Fibroblast of mammary gland (primary cell): ENCODE data around the gene SCUBE1.
A peak's percentile ranks its signal among the peaks of the same experiment; 100 is the strongest.

Experiments
- DNase-seq: peaks from one replicate; pipeline ENCODE4 v3.0.0-alpha.2; 2010; ENCODE audit warnings: low read depth
- H3K4me3 ChIP-seq: 2 replicates; pipeline ENCODE4 v1.5.1; 2011; ENCODE audit warnings: low read depth, mild to moderate bottlenecking, low read length, moderate library complexity; ENCODE audit not compliant: control insufficient read depth
- TF ChIP-seq, protein P1 (sequence below): conservative IDR thresholded peaks from 2 replicates; pipeline ENCODE4 v1.5.1; 2011; ENCODE audit warnings: low read depth, low read length, inconsistent platforms; ENCODE audit not compliant: control insufficient read depth, insufficient read depth

Gene SCUBE1

DNA sequence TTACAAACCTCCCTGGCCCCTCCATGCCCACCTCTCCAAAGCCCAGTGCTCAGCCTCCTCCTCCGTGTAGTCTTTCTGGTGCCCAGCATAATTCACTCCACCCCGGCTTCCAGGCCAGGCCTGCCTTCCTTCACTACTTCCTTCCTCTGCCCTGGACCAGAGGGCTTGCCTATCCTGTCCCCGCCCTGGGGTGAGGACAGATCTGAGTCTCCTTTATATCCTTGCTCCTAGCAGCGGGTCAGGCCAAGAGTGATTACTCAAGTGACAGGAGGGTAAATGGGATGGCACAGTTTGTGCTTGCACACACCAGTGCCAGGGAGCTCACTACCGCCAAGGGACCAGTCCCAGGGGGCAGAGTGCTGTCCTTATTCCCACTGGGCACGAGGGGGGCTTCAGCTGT is 48.0 kb downstream of the SCUBE1 start:
- no peak for DNase-seq
- TF ChIP-seq, protein P1, sequence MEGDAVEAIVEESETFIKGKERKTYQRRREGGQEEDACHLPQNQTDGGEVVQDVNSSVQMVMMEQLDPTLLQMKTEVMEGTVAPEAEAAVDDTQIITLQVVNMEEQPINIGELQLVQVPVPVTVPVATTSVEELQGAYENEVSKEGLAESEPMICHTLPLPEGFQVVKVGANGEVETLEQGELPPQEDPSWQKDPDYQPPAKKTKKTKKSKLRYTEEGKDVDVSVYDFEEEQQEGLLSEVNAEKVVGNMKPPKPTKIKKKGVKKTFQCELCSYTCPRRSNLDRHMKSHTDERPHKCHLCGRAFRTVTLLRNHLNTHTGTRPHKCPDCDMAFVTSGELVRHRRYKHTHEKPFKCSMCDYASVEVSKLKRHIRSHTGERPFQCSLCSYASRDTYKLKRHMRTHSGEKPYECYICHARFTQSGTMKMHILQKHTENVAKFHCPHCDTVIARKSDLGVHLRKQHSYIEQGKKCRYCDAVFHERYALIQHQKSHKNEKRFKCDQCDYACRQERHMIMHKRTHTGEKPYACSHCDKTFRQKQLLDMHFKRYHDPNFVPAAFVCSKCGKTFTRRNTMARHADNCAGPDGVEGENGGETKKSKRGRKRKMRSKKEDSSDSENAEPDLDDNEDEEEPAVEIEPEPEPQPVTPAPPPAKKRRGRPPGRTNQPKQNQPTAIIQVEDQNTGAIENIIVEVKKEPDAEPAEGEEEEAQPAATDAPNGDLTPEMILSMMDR = no peak
- no peak overlapping the region for H3K4me3 ChIP-seq

DNA sequence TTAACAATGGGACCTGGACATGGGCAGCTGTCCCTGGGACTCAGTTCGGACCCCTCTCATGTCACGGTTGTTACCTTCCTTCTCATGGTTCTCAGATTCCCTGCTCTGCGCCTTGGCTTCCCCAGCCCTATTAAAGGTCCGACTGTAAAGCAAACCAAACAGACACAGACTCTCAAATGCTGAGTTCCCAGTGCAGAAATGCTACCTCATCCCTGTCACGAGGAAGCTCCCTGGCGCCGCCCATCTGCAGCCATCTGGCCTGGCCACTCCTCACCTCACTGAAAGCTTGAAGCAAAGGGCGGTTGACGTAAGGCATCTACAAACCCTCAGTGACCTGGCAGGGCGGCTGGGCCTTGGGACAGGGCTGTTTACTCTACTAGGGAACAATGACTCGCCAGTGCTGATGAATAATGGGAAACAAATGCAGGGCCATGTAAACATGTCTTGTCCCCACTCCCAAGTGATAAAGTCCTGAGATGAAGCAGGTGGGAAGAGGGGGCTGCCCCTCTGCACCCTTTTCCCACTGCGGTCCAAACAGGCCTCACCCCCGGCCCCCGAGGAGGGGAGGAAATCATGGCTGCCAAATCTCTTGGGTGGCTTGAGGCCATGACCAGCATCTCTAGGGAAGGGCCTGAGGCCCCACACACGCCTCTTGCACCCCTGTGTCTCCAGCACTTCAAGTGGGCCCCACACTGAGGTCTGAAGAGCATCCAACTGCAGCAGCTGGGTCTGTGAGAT is 49.3 kb downstream of the SCUBE1 start:
- H3K4me3 ChIP-seq = no peak overlapping the region
- DNase-seq = peak; percentile 62
- TF ChIP-seq, protein P1 = no peak

DNA sequence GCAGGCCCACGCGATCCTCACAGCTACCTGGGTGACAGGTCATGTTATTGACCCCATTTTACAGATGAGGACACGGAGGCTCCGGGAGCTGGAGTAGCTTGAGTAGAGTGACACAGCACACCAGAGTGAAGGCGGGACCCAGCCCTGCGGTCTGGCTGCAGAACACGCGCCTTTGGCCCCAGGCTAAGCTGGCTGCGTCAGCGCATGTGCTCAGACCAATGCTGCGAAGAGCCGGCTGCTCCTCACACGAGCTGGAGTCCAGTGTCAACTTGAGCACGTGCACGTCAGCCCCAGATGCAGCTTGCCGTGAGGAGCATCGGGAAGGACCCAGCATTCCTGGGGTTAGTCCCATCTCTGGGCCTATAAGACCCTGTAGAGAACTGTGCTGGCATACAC is 49.9 kb downstream of the SCUBE1 start:
- TF ChIP-seq, protein P1 = no peak
- DNase-seq = no peak
- no peak overlapping the region for H3K4me3 ChIP-seq

DNA sequence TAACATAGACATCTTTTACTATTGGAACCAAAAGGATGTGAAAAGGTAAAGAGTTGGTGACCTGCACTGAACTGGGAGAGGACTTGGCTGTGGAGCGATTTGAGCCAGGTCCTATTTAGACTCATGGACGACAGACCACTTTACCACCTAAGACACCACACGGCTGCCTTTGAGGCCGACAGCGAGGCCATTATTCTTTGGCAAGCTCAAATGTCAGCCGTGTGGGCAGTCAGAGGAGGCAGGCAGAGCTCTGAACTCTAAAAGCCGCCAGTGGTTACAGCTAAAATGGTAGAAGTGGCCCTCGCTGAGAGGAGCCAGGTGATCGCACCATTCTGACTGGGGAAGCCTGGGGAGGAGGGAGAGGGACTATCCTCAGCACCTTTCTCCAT is 50.5 kb downstream of the SCUBE1 start:
- TF ChIP-seq, protein P1 = no peak
- no peak for DNase-seq
- H3K4me3 ChIP-seq = no peak overlapping the region

DNA sequence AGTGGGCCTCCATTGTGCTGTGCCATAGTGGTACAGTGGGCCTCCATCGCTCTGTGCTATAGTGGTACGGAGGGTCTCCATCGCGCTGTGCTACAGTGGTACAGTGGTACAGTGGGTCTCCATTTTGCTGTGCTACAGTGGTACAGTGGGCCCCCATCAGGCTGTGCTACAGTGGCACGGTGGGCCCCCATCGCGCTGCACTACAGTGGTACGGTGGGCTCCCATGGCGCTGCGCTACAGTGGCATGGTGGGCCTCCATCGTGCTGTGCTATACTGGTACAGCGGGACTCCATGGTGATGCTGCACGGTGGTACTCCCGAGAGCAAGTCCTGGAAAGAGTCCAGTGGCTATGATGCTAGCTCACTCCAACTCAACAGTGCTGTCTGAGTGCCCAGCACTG is 51.8 kb downstream of the SCUBE1 start:
- H3K4me3 ChIP-seq = no peak overlapping the region
- DNase-seq = no peak
- TF ChIP-seq, protein P1 = no peak

DNA sequence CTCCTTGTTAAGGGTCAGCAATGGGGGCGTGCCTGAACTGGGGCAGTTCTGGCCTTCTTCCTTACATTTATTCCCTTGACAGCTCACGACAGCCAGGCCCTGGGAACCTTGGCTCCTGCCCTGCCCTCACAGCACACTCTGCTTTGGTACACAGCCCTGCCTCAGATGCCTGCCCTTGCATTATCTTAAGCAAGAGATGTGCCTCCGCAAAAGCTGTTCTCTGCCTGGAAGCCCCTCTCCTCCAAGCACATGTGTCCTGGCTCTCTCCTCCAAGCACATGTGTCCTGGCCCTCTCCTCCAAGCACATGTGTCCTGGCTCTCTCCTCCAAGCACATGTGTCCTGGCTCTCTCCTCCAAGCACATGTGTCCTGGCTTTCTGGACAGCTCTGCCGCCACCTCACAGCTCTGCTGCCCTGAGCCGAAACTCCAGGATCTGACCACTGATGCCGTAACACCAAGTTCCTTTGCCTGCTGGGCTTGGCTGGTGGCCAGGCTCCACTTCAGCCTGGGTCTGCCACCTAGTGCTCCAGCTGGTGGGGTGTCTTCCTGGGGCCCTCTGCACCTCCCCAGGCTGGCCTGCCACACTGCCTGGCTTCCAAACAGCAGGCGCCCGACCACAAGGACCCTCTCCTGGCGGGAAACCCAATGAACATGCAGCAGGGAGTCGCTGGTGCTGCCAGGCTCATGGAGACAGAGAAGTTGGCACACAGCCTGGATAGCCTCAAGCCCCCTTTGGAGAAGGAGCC is 53.0 kb downstream of the SCUBE1 start:
- H3K4me3 ChIP-seq = no peak overlapping the region
- TF ChIP-seq, protein P1 = no peak
- peak; percentile 36 for DNase-seq
